SH-SY5Y (cell line): ENCODE data around the gene FAM13A.

ENCODE experiments used
- GATA2 ChIP-seq: IDR thresholded peaks from 2 replicates; pipeline ENCODE4 v1.6.1; 2011; ENCODE audit warnings: mild to moderate bottlenecking, low read depth, low read length
- GATA3 ChIP-seq: IDR thresholded peaks from 2 replicates; pipeline ENCODE4 v1.6.1; 2011; ENCODE audit warnings: low read depth, mild to moderate bottlenecking, low read length, moderate library complexity

GRCh38 chr4:88963817-88964216 is 93.2 kb downstream of the FAM13A start:
- TF ChIP-seq GATA2 = no peak
- TF ChIP-seq GATA3 = no peak
